Measurements from ENCODE around the gene TRA2A. TPM values are rescaled to one million over a fixed set of nuclear protein-coding genes. Genes with fewer than 3 reads are reported as not detected.
A peak's percentile ranks its signal among the peaks of the same experiment; 100 is the strongest.
"Not testable (repeated sequence)": the region's sequence is repeated elsewhere in the genome, so short reads cannot be mapped to it uniquely, and the experiment has no call there.

The TRA2A gene
- 55.6 TPM for total RNA-seq
- long read RNA-seq, transcript TRA2A-201 (8 exons, 1,845 nt) = major isoform, 89 of 134 reads
- long read RNA-seq, partial matches to known transcripts = 5 of 134 reads
- long read RNA-seq, other reads (novel, unspliced or antisense) = 34 of 134 reads

- DNase-seq (ENCODE audit: low spot score) = peak; percentile 99
Measured at GRCh38 chr7:23531794-23532489, at the start of gene TRA2A. TSS of gene TRA2A (minus strand) at chr7:23531981. CDS start at chr7:23531824, 157 bp downstream.

- DNase-seq (ENCODE audit: low spot score) = no peak
Measured at GRCh38 chr7:23570592-23571200, 38.9 kb upstream of the TRA2A start.

- DNase-seq (ENCODE audit: low spot score) = no peak
Measured at GRCh38 chr7:23558303-23558702, 26.5 kb upstream of the TRA2A start.

- DNase-seq (ENCODE audit: low spot score) = no peak
Measured at GRCh38 chr7:23547662-23548061, 15.9 kb upstream of the TRA2A start.

GRCh38 chr7:23546897-23547572 lies 15.3 kb upstream of the TRA2A start:
- DNase-seq (ENCODE audit: low spot score) = no peak

- DNase-seq (ENCODE audit: low spot score) = no peak
Measured at GRCh38 chr7:23545493-23545892, 13.7 kb upstream of the TRA2A start.

- no peak for DNase-seq (ENCODE audit: low spot score)
Measured at GRCh38 chr7:23544913-23545354, 13.2 kb upstream of the TRA2A start.

GRCh38 chr7:23542752-23543151 lies 11.0 kb upstream of the TRA2A start:
- DNase-seq (ENCODE audit: low spot score) = no peak

- DNase-seq (ENCODE audit: low spot score) = no peak
Measured at GRCh38 chr7:23539494-23539907, 7.7 kb upstream of the TRA2A start.

- DNase-seq (ENCODE audit: low spot score) = no peak
Measured at GRCh38 chr7:23538301-23538700, 6.5 kb upstream of the TRA2A start.

GRCh38 chr7:23533238-23533604 lies 1.4 kb upstream of the TRA2A start:
- DNase-seq (ENCODE audit: low spot score) = no peak

- DNase-seq (ENCODE audit: low spot score) = no peak
Measured at GRCh38 chr7:23532490-23533237, 883 bp upstream of the TRA2A start.

- DNase-seq (ENCODE audit: low spot score) = peak; percentile 91
Measured at GRCh38 chr7:23531050-23531793, 559 bp downstream of the TRA2A start.

- DNase-seq (ENCODE audit: low spot score) = no peak
Measured at GRCh38 chr7:23530405-23530804, 1.4 kb downstream of the TRA2A start.

GRCh38 chr7:23529262-23529859 lies 2.4 kb downstream of the TRA2A start:
- DNase-seq (ENCODE audit: low spot score) = no peak

- DNase-seq (ENCODE audit: low spot score) = not testable (repeated sequence)
Measured at GRCh38 chr7:23525611-23526010, 6.2 kb downstream of the TRA2A start.

- no peak for DNase-seq (ENCODE audit: low spot score)
Measured at GRCh38 chr7:23524473-23524872, 7.3 kb downstream of the TRA2A start.

GRCh38 chr7:23523486-23524075 lies 8.2 kb downstream of the TRA2A start:
- DNase-seq (ENCODE audit: low spot score) = no peak

- DNase-seq (ENCODE audit: low spot score) = no peak
Measured at GRCh38 chr7:23520582-23520981, 11.2 kb downstream of the TRA2A start.

- no peak for DNase-seq (ENCODE audit: low spot score)
Measured at GRCh38 chr7:23514755-23515154, 17.0 kb downstream of the TRA2A start.

Measured in mesenteric fat pad (tissue), 1 donor.